Lung microvascular endothelial cell (primary cell): ENCODE data around the gene SUN1. TPM values are rescaled to one million over a fixed set of nuclear protein-coding genes. Genes with fewer than 3 reads are reported as not detected.
"Not testable (repeated sequence)": the region's sequence is repeated elsewhere in the genome, so short reads cannot be mapped to it uniquely, and the experiment has no call there.

Experiments used
- DNase-seq, 2 donors: peaks; one replicate each; pipeline versions ENCODE4 v3.0.0 to v3.0.0-alpha.2; 2010; ENCODE audit warnings: low read depth in 2 of 2
- total RNA-seq: library from RNA; depleted of rRNA; stranded (reverse); fragments of >200 nt; gene quantifications from 2 replicates; pipeline ENCODE4 v1.2.1, GENCODE V29; 2014

The SUN1 gene, protein sequence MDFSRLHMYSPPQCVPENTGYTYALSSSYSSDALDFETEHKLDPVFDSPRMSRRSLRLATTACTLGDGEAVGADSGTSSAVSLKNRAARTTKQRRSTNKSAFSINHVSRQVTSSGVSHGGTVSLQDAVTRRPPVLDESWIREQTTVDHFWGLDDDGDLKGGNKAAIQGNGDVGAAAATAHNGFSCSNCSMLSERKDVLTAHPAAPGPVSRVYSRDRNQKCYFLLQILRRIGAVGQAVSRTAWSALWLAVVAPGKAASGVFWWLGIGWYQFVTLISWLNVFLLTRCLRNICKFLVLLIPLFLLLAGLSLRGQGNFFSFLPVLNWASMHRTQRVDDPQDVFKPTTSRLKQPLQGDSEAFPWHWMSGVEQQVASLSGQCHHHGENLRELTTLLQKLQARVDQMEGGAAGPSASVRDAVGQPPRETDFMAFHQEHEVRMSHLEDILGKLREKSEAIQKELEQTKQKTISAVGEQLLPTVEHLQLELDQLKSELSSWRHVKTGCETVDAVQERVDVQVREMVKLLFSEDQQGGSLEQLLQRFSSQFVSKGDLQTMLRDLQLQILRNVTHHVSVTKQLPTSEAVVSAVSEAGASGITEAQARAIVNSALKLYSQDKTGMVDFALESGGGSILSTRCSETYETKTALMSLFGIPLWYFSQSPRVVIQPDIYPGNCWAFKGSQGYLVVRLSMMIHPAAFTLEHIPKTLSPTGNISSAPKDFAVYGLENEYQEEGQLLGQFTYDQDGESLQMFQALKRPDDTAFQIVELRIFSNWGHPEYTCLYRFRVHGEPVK
- 73.0 and 94.8 TPM in 2 replicates for total RNA-seq

DNA sequence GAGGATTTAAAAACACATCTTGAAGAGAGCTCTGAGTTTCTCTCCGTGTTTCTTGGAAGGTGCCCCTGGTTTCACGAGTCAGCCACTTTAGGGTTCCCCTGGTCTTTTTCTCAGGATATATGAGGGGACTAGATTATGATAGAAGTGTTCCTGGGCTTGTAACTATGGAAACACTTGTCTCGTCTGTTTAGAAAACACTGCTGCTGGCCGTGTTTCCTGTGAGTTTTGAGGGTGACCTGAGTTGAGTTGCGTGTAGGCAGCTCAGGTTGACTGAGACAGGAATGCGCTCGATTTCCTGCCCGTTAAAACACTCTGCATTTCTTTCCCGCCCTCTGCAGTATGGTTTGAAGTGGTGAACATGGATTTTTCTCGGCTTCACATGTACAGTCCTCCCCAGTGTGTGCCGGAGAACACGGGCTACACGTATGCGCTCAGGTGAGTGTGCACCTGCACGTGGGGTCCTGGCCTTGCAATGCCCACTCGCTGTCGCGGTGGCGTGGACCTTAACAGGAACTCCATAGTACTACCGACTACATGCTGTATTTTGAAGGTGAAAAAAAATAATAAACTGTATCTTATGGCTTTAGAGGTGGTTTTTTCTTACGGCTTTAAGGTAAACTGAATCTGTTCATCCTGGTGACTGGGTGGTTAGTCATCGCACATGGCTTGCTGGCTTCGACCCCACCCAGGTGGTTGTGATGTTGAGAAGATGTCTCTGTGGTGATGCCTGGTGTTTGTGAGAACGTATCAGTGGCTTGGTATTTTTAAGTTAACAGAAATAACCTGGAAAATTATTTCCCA lies at the start of gene SUN1:
Gene SUN1 (plus strand): TSS at position 310 of the 801 bp plus-strand sequence. CDS start 49 bp downstream, at position 359.
- DNase-seq, result peak; percentile 95 to 98

DNA sequence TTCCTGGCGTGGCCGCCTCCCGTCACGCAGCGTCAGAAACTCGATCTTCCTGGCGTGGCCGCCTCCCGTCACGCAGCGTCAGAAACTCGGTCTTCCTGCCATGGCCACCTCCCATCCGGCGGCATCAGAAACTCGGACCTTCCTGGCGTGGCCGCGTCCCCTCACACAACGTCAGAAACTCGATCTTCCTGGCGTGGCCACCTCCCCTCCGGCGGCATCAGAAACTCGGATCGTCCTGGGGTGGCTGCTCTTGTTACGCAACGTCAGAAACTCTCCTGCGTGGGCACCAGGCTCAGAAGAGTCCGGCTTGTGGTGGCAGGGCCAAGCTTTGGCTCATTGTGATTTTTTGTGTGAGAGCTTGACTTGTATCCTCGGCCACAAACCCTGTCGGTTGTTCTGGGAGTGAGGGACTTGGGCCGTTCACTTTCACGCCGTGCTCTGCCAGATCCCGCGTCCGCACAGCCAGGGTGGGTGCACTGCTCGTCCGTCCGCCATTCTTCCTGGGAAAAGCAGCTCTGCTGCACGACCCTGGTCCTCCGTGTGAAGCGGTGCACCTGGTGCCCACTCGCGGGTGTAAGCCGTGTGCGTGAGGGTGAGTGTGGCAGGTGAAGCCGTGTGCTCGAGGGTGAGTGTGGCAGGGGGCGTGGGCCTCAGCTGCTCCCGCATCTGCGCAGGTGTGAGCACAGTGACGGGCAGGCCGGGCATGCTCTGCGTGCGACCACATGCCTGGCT lies 49.4 kb upstream of the SUN1 start:
- DNase-seq, result no peak

DNA sequence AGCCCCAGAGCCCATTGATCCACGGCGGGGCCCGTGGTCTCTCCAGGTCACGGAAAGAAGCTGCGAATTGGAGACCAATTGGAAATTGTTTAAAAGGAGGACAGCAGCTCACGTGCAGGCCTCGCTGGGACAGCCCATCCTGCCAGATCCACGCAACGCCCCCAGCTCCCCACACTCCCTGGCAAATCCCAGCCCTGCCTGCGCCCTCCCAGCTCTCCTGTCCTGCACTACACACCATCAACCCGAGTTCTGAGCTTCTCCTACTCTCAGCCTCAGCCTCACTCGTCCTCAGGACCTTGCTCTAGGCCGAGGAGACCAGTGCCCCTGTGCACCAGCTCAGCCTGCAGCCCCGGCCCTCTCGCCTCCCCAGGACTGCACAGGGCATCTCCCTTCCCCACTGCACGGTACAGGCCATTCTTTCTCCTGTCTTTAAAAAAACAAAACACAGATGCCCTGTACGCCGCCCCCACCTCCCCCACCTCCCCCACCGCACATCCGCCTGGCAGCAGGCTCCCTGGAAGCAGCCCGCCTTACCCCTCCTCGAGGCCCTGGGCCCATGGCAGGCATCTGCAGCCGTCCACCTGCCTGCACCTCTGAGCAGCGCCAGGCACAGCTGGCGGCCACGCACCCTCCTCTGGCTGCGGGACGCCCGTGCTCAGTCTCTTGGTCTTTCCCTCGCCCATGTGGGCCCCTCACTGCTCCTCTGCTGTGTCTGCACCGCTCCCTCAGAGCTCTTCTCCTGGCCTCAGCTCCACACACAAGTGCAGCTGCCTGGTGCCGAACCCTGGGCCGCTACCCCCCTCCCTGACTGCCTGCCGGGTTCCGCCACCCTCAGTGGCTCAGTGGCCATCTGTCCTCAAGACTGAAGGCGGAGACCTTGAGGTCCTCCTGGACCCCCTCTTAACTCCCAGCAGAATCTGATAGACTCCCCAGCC lies 48.5 kb upstream of the SUN1 start:
- no peak for DNase-seq

DNA sequence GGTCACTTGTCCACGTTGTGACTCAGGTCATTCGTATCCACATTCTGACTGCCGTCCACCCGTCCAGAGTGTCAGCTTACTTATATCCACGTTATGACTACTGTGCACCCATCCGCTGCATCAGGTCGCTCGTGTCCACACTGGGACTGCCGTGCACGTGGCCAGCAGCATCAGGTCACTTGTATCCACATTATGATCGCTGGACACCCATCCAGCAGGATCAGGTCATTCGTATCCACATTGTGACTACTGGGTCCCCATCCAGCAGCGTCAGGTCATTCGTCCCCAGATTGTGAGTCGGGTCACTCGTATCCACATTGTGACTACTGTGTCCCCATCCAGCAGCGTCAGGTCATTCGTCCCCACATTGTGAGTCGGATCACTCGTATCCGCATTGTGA lies 47.3 kb upstream of the SUN1 start:
- DNase-seq, result no peak

DNA sequence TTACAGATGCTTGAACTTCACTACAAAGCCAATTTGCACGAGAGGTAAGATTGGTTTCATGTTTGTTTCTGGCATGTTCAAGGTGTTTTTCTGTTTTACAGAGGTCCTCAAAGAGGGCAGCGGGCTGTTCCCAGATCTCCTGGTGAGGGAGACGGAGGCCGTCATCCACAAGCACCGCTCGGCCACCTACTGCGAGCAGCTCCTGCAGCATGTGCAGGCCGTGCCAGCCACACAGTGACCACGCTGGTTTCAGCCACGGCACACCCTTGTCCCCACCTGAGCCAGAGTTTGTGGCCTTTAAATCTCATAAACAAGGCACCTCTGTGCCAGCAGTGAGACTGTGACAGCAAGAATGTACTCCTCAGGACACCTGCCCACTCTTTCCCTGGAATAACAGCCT lies 46.9 kb upstream of the SUN1 start:
- DNase-seq, result no peak

DNA sequence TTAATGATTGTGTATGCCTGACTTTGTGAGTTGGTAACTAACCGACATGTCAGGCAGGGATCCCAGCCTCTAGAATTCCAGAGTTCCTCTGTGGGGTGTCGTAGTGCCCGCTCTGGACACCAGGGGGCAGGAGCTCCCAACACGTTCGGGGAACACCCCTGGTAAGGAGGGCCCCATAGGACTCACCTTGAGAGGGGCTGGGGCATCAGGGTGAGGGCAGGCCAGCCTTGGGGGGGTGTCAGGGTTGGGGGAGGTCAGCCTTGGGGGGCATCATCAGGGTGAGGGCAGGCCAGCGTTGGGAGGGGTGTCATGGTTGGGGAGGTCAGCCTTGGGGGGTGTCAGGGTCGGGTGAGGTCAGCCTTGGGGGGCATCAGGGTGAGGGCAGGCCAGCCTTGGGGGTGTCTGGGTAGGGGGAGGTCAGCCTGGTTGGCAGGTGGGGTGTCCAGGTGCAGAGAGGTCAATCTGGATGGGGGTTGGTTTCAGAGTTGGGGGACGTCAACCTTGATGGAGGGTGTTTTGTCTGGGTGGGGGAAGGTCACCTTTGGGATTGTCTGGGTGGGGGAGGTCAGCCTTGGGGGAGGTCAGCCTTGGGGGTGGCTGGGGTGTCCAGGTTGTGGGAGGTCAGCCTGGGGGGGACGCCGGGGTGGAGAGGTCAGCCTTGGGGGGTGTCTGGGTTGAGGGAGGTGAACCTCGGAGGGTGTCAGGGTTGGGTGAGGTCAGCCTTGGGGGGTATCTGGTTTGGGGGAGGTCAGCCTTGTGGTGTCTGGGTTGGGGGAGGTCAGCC lies 45.6 kb upstream of the SUN1 start:
- DNase-seq, result peak; percentile 63 to 81

DNA sequence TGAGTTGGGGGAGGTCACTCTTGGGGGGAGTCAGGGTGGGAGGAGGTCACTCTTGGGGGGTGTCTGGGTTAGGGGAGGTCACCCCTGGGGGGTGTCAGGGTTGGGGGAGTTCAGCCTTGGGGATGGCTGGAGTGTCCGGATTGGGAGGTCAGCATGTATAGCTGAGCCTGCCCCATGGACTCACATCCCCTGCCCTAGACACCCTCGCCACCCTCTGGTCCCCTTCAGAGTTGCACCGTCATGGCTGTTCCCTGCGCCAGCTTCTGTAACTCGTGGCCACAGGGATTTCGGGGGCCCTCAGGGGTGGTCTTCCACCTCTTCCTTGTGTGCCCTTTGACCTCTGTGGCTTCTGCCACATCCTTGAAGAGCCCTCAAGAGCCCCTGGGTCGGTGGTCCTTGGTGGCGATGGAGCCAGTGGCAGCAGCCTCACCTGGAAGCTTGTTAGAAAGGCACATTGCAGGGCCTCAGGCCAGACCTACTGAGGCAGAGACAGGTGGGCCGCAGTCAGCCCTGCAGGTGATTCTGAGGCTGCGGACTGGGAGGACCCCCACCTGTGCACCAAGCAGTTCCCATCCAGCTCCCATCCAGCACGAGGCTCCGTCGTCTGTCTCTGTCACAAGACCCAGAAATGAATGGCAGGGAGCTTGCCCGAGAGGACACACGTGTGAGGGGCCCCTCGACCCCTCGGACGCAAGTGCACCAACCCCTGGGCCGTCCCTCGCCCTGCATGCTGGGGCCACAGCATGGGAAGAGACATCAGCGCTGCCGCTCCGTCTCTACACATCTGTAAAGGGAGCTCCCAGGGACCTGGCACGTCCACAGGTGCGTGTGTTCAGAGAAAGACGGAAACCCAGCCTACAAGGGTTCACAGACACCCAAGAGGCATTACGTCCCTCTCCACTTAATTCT lies 44.7 kb upstream of the SUN1 start:
- no peak for DNase-seq

DNA sequence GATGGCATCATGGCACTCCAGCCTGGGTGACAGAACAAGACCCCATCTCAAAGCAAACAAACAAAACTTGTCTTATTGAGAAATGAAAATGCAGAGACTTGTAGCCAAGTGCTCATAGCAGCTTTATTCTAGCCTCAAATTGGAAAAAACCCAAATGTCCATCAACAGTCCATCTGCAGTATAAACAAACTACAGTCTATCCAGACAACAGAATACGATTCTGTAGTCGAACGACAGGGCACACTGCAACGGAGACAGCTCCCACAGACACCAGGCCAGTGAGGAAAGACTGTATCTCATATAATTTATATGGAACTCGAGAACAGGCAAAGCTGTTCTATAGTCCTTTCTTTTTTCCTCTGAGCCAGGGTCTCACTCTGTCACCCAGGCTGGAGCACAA lies 40.8 kb upstream of the SUN1 start:
- no peak for DNase-seq

DNA sequence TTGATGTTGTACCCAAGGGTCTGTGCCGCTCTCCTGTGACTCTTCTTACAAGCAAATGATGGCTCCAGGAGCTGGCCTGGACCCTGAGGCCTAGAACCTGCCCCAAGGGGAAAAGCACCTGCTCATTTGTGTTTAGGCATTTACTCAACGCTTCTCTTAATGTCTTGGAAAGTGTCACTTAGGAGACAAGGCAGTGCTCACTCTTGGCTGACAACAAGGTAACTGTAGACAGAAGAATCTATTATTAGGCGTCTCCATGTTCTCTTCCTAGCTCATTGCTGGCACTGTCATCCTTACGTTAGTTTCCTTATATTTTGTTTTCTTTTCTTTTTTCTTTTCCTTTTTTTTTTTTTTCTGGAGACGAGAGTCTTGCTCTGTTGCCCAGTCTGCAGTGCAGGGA lies 38.1 kb upstream of the SUN1 start:
- no peak for DNase-seq

DNA sequence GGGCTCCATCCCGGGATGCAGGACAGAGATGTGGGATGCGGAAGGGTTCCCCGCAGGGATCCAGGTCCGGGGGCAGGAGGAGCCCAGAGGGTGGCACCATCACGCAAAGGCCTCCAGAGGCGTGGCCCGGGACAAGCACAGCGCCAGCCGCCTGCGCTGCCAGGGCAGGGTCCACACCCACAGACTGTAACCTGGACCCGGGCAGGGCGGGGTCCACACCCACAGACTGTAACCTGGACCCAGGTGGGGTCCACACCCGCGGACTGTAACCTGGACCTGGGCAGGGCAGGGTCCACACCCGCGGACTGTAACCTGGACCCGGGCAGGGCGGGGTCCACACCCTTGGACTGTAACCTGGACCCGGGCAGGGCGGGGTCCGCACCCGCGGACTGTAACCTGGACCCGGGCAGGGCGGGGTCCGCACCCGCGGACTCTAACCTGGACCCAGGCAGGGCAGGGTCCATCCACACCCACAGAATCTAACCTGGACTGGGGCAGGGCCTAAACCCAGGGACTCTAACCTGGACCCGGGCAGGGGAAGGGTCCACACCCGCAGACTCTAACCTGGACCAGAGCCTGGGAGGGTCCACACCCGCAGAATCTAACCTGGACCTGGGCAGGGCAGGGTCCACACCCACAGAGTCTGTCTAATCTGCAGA lies 37.5 kb upstream of the SUN1 start:
- no peak for DNase-seq

DNA sequence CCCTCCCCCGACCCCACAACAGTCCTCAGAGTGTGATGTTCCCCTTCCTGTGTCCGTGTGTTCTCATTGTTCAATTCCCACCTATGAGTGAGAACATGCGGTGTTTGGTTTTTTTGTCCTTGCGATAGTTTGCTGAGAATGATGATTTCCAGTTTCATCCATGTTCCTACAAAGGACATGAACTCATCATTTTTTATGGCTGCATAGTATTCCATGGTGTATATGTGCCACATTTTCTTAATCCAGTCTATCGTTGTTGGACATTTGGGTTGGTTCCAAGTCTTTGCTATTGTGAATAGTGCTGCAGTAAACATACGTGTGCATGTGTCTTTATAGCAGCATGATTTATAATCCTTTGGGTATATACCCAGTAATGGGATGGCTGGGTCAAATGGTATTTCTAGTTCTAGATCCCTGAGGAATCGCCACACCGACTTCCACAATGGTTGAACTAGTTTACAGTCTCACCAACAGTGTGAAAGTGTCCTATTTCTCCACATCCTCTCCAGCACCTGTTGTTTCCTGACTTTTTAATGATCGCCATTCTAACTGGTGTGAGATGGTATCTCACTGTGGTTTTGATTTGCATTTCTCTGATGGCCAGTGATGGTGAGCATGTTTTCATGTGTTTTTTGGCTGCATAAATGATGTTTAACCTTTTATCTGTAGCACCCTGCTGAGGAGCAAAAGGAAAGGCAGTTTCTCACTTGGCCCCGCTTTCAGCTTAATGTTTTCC lies 35.7 kb upstream of the SUN1 start:
- DNase-seq, result not testable (repeated sequence)

DNA sequence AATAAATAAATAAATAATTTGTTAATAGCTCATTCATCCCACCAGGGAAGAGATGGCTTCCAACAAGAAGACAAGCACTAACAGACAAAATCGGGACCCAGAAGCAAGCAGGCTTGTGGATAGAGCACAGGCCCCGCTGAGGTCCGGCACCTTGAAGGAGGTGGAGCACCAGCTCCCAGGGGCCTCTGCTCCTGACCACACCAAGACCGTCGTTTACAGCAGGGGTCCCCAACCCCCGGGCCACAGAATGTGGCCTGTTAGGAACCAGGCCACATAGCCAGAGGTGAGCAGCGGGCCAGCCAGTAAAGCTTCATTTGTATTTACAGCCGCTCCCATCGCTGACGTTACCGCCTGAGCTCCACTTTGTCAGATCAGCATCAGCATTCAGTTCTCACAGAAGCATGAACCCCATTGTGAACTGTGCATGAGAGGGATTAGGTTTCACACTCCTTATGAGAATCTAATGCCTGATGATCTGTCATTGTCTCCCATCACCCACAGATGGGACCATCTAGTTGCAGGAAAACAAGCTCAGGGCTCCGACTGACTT lies 33.3 kb upstream of the SUN1 start:
- no peak for DNase-seq

DNA sequence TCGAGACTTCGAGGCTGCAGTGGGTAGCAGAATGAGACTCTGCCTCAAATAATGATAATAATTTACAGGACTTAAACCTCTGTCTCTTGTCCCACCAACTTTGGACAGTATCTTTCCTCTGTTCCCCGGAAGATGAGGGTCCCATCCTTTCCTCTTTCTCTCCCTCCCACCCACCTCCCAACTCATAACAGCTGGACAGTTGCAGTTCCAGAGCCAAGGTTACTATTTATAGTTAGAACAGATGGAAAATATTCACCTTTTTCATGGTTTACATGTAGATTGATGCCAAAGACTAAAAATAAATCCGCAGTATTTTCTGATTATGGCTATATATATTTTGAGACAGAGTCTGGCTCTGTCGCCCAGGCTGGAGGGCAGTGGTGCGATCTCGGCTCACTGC lies 31.6 kb upstream of the SUN1 start:
- DNase-seq, result no peak

DNA sequence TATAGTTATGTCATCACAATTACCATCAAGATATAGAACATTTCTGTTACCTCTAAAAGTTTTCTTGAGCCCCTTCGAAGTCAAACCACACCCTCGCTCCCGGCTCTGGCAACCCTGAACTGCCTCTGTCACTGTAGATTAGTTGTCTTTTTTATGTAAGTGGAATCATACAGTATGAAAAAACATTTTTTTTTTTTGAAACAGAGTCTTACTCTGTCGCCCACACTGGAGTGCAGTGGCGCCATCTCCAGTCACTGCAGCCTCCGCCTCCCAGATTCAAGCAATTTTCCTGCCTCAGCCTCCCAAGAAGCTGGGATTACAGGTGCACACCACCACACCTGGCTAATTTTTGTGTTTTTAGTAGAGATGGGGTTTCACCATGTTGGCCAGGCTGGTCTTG lies 30.9 kb upstream of the SUN1 start:
- DNase-seq, result not testable (repeated sequence)

DNA sequence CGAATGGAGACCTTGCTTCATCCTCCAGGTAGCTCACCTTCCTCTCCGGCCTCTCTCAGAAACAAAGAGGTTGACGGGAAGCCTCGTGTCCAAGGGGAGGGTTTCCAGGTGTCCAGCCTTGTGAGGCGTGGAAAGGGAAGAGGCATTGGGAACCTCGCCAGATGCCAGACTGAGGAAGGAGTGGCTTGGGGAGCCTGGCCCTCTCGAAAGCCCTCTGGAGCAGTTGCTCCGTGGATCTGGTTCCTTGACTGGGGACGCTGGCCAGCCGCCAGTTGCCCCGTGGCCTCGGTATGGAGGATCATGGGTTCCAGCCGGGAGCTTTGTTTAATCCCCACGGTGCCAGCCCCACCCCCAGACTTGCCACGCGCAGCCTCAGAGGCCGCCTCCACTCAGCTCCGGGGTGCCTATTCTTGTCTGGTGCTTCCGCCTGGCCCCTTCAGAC lies 30.3 kb upstream of the SUN1 start:
- no peak for DNase-seq

DNA sequence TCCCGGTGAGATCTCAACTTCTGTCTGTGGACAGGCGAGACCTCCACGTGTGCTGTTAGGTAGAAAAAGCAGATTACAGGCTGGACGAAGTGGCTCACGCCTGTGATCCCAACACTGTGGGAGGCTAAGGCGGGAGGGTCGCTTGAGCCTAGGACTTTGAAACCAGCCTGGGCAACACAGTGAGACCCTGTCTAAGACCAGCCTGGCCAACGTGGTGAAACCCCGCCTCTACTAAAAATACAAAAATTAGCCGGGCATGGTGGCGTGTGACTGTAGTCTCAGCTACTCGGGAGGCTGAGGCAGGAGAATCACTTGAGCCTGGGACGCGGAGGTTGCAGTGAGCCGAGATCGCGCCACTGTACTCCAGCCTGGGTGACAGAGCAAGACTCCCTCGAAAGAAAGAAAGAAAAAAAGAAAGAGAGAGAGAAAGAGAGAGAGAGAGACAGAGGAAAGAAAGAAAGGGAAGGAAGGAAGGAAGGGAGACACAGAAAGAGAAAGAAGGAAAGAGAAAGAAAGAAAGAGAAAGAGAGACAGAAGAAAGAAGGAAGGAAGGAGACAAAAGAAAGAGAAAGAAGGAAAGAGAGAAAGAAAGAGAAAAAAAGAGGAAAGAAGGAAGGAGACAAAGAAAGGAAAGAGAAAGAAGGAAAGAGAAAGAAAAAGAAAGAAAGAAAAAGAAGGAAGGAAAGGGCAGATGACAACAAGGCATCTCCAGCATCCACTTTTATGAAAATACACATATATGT lies 29.6 kb upstream of the SUN1 start:
- DNase-seq, result no peak
